Hepatocyte (in vitro differentiated cells): ENCODE measurements around the gene EPN1. TPM values are rescaled to one million over a fixed set of nuclear protein-coding genes. Genes with fewer than 3 reads are reported as not detected.

Source experiments
- DNase-seq: peaks from one replicate; pipeline ENCODE4 v3.0.0-alpha.2; 2016; ENCODE audit warnings: low spot score
- H2AFZ ChIP-seq: fragments of 200-600 bp; sonication (generic); 2 replicates; pipeline ENCODE4 v1.6.0; 2016; ENCODE audit warnings: antibody characterized with exemption, mild to moderate bottlenecking
- H3K27ac ChIP-seq: fragments of 200-600 bp; sonication (generic); 2 replicates; pipeline ENCODE4 v1.5.1; 2016; ENCODE audit warnings: mild to moderate bottlenecking
- H3K27me3 ChIP-seq: fragments of 200-600 bp; sonication (generic); 2 replicates; pipeline ENCODE4 v1.6.1; 2016
- H3K36me3 ChIP-seq: fragments of 200-600 bp; sonication (generic); replicated peaks from 2 replicates; pipeline ENCODE4 v1.5.1; 2016; ENCODE audit warnings: low read depth; ENCODE audit not compliant: insufficient read depth
- H3K4me1 ChIP-seq: fragments of 200-600 bp; sonication (generic); 2 replicates; pipeline ENCODE4 v1.5.1; 2016; ENCODE audit warnings: mild to moderate bottlenecking, moderate library complexity; ENCODE audit not compliant: insufficient read depth
- H3K4me2 ChIP-seq: fragments of 200-600 bp; sonication (generic); 2 replicates; pipeline ENCODE4 v1.6.0; 2016
- H3K4me3 ChIP-seq: fragments of 200-600 bp; sonication (generic); 2 replicates; pipeline ENCODE4 v1.5.1; 2016; ENCODE audit warnings: mild to moderate bottlenecking
- H3K79me2 ChIP-seq: fragments of 200-600 bp; sonication (generic); 2 replicates; pipeline ENCODE4 v1.6.0; 2017; ENCODE audit warnings: mild to moderate bottlenecking
- H3K9me2 ChIP-seq: fragments of 200-600 bp; sonication (generic); replicated peaks from 2 replicates; pipeline ENCODE4 v1.6.0; 2017; ENCODE audit warnings: mild to moderate bottlenecking; ENCODE audit not compliant: insufficient read depth
- H3K9me3 ChIP-seq: fragments of 200-600 bp; sonication (generic); 2 replicates; pipeline ENCODE4 v1.5.1; 2016; ENCODE audit warnings: low read depth, mild to moderate bottlenecking
- H4K20me1 ChIP-seq: fragments of 200-600 bp; sonication (generic); 2 replicates; pipeline ENCODE4 v1.6.0; 2016; ENCODE audit warnings: mild to moderate bottlenecking; ENCODE audit not compliant: insufficient read depth, poor library complexity, severe bottlenecking
- CTCF ChIP-seq: fragments of 200-600 bp; sonication (generic); IDR thresholded peaks from 2 replicates; pipeline ENCODE4 v1.5.1; 2016; ENCODE audit warnings: antibody characterized with exemption, mild to moderate bottlenecking; ENCODE audit not compliant: poor library complexity
- EZH2 ChIP-seq: fragments of 200-600 bp; sonication (generic); IDR thresholded peaks from 2 replicates; pipeline ENCODE4 v1.6.1; 2016; ENCODE audit warnings: antibody characterized with exemption, mild to moderate bottlenecking, borderline replicate concordance
- EZH2phosphoT487 ChIP-seq: fragments of 200-600 bp; sonication (generic); IDR thresholded peaks from one replicate; pipeline ENCODE4 v1.6.1; 2018; ENCODE audit warnings: antibody characterized with exemption, mild to moderate bottlenecking, low read depth, moderate library complexity; ENCODE audit not compliant: unreplicated experiment, severe bottlenecking
- WGBS: methylation state at CpG from one replicate; pipeline ENCODE4 v1.1.6; 2016; ENCODE audit warnings: low lambda C conversion rate; ENCODE audit errors: missing lambda C conversion rate; 5-methylcytosine and 5-hydroxymethylcytosine counted together
- polyA plus RNA-seq: library from polyadenylated mRNA; unstranded; fragments of >200 nt; fragmentation: Nextera tagmentation; extraction: Ambion mirVana; gene quantifications from 2 replicates; pipeline ENCODE4 v1.2.1, GENCODE V29; 2016
- total RNA-seq: library from RNA; depleted of rRNA; stranded (reverse); fragments of >200 nt; gene quantifications from 2 replicates; pipeline ENCODE4 v1.2.3, GENCODE V29; 2014

EPN1 gene
- total and polyA plus RNA-seq, 2 experiments from 2014 or later: 74.8 to 165 TPM

- WGBS: 95% methylated on average over 17 of the region's 17 CpGs
- Histone ChIP-seq H3K27ac (no peak overlapping the region), H4K20me1 (peaks cover 3% of the 10 kb centered on the region), H3K36me3 (no peaks in the 10 kb centered on the region), H3K9me2 (no peaks in the 10 kb centered on the region), H3K27me3 (no peaks in the 10 kb centered on the region), H3K79me2 (peaks cover 33% of the 10 kb centered on the region), H2AFZ (no peak overlapping the region), H3K4me3 (no peak overlapping the region), H3K9me3 (no peaks in the 10 kb centered on the region), H3K4me2 (no peak overlapping the region), H3K4me1 (peaks cover 18% of the 10 kb centered on the region)
- no peak for DNase-seq
- TF ChIP-seq CTCF (no peak), EZH2 (no peak), EZH2phosphoT487 (no peak)
These were observed 24.3 kb upstream of the EPN1 start for GRCh38 chr19:55650602-55651230.

- Histone ChIP-seq H3K36me3 (no peaks in the 10 kb centered on the region), H4K20me1 (peaks cover 8% of the 10 kb centered on the region), H3K4me1 (peaks cover 22% of the 10 kb centered on the region), H3K4me2 (no peak overlapping the region), H3K9me3 (no peaks in the 10 kb centered on the region), H2AFZ (no peak overlapping the region), H3K79me2 (peaks cover 33% of the 10 kb centered on the region), H3K27me3 (no peaks in the 10 kb centered on the region), H3K4me3 (no peak overlapping the region), H3K27ac (no peak overlapping the region), H3K9me2 (no peaks in the 10 kb centered on the region)
- 88% methylated on average over 13 of the region's 18 CpGs for WGBS
- TF ChIP-seq EZH2 (no peak), CTCF (no peak), EZH2phosphoT487 (no peak)
- DNase-seq: no peak
These were observed 23.8 kb upstream of the EPN1 start for GRCh38 chr19:55651236-55651635.

DNA sequence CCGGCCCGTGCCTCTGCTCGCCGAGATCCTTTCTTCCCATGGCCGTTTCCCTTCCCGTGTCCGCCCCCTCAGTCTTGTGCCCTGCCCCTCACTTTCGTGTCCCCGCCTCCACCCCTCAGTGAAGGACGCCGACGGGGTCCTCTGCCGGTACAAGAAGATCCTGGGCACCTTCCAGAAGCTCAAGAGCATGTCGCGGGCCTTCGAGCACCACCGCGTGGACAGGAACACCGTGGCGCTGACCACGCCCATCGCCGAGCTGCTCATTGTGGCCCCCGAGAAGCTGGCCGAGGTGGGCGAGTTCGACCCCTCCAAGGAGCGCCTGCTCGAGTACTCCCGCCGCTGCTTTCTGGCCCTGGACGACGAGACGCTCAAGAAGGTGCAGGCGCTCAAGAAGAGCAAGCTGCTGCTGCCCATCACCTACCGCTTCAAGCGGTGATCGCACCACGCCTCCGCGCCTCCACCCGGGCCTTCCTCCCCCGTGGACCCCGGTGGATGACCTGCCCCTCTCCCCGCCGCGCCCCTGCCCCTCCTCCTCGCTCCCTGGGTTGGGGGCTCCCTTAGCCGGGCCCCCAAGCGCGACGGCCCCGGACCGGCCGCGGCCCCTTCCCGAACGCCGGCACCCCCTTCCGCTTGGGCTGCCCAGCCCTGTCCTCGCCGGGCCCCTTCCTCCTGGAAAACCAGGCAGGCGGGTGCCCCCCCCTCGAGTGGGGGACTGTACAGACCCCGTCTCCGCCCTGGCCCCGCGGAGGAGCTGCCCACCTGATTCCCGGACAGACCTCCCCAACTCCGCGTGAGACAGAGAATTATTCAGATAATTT lies 22.5 kb upstream of the EPN1 start:
- Histone ChIP-seq H3K9me2 (no peaks in the 10 kb centered on the region), H2AFZ (no peak overlapping the region), H3K9me3 (no peaks in the 10 kb centered on the region), H3K4me1 (peaks cover 25% of the 10 kb centered on the region), H3K27ac (peak overlapping the region; percentile 51), H3K27me3 (no peaks in the 10 kb centered on the region), H3K79me2 (peaks cover 36% of the 10 kb centered on the region), H3K4me3 (no peak overlapping the region), H4K20me1 (peaks cover 21% of the 10 kb centered on the region), H3K4me2 (peak overlapping the region; percentile 68), H3K36me3 (no peaks in the 10 kb centered on the region)
- DNase-seq: no peak
- WGBS: 73% methylated on average over 51 of the region's 71 CpGs
- no peak for TF ChIP-seq CTCF
- TF ChIP-seq EZH2phosphoT487: no peak
- TF ChIP-seq EZH2: no peak
